ENCODE data around the gene MALAT1. TPM values are rescaled to one million over a fixed set of nuclear protein-coding genes. Genes with fewer than 3 reads are reported as not detected.

The MALAT1 gene
- total RNA-seq, 4 donors from 2014 or later: 1,739 to 13,677 (median 9,435) TPM

DNA sequence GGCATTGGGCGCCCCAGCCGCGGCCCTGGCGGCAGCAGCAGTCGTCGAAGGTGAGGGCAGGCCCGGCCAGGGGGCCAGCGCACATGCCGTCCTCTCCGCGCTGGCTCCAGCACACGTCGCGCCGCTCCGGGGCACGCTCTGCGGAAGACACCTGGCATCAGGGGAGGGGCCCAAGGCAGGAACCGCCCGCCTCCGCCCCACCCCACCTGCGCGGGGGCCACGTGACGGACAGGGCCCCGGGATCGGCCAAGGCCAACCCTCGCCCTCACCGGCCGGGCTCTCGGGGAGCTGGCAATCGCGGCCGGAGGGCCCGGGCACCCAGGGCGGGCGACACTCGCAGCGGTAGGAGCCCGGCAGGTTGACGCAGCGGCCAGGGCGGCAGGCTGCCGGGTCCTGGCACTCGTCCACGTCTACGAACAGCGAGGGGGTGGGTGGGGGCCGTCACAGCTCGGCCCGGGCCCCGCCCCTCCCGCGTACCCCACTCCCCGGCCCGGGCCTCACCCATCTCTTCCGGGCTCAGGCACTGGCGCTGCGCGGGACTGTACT lies 41.0 kb downstream of the MALAT1 start:
- 0 to 13% methylated on average over 4 to 27 of the region's 60 CpGs for WGBS, 2 donors
- Histone ChIP-seq H3K4me3 (peak overlapping the region; percentile 40 to 82 (median 56)), H3K36me3 (peaks cover 13 to 61% (median 23%) of the 10 kb centered on the region in 3 donors), H3K9me3 (no peaks in the 10 kb centered on the region), H3K4me1 (peaks cover 21 to 41% (median 25%) of the 10 kb centered on the region in 3 donors), H3K27me3 (no peaks in the 10 kb centered on the region), H3K27ac (peak overlapping the region; percentile 92 to 98 (median 96))
- no peak for DNase-seq
- peak in 1 of 4 donors; percentile 56 for TF ChIP-seq POLR2A (IDR thresholded peaks at IDR 0.05)
- TF ChIP-seq, protein P1, sequence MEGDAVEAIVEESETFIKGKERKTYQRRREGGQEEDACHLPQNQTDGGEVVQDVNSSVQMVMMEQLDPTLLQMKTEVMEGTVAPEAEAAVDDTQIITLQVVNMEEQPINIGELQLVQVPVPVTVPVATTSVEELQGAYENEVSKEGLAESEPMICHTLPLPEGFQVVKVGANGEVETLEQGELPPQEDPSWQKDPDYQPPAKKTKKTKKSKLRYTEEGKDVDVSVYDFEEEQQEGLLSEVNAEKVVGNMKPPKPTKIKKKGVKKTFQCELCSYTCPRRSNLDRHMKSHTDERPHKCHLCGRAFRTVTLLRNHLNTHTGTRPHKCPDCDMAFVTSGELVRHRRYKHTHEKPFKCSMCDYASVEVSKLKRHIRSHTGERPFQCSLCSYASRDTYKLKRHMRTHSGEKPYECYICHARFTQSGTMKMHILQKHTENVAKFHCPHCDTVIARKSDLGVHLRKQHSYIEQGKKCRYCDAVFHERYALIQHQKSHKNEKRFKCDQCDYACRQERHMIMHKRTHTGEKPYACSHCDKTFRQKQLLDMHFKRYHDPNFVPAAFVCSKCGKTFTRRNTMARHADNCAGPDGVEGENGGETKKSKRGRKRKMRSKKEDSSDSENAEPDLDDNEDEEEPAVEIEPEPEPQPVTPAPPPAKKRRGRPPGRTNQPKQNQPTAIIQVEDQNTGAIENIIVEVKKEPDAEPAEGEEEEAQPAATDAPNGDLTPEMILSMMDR (IDR thresholded peaks at IDR 0.05): peak in 2 of 6 experiments; percentile 6 to 44
- intact Hi-C loops (cut with DNase I): loop anchor here (5.0 to 10.0 kb wide), 2 partner anchors 32 to 75 kb away; partner anchors contain the start of genes FAM89B, MAP3K11, PCNX3 and ZNRD2

DNA sequence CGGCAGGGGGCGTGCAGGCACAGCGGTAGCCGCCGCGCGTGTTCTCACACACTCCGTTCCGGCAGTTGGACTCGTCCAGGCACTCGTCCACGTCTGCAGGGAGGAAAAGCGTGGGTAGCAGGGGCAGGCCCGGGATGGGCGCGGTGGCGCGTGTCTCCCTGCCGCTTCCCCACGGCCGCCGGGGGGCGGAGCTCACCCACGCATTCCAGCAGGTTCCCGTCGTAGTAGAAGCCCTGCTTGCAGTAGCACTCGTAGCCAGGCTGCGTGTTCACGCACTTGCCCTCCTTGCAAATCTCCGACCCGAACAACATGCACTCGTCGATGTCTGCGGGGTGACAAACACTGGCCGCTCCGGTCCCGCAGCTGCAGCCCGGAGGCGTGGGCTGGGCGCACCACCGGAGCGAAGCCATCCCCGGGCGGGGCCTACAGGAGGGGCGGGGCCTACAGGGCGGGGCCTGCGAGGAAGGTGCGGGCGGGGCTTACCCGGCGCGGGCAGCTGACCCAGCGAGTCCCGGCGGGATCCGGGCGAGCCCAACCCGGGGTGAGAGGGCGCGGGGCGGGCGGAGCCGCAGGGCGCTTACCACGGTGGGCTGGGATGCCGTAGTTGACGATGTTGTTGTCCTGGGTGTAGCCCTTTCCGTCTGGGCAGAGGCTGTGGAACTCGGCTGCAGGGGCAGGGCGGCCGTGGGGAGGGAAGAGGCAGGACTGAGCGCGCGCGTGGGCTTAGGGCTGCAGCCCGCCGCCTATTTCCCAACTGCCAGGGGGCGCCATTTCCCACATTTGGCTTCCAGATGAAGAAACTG lies 41.6 kb downstream of the MALAT1 start:
- peak; percentile 73 for DNase-seq
- intact Hi-C loops (cut with DNase I): loop anchor here (10.0 kb wide), 1 partner anchor 74 kb away; the partner anchor contains the start of genes MAP3K11 and PCNX3
- 0 to 2% methylated on average over 3 to 9 of the region's 78 CpGs for WGBS, 2 donors

DNA sequence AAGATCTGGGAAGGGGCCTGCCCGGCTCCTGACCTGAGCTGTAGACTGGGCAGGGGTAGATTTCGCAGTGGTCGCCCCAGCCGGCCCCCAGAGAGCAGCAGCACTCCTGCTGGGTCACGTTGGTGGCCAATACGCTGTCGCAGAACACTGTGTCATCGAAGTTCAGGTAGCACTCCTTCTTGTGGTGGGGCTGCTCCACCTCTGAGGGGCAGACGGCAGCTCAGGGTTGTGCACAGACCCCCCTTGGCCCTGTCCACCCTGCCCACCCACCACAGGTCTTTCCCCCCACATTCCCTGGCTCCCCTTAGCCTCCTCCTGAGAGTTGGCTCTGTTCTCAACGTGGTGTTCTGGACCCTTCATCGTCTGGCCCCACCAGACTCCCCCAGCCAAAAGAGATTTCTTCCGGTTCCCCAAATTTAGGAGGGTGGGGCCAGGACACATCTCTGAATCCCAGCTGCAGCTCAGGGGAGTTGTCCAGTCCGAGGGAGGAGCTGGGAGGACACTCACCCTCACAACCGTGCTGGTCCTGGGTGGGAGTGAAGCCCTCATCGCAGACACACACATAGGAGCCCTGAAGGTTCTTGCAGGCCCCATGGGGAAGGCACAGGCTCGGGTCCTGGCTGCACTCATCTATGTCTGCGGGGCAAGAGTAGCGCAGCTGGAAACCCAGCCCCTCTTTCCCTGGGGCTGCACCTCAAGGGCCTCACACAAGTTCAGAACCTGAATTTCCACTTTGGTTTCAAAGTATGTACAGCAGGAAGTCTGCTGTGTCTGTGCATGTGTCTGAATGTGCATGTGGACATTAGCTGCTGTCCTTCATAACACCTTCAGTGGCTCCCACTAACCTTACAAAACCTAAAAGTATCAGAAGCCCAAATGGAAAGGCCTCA lies 42.5 kb downstream of the MALAT1 start:
- intact Hi-C loops (cut with DNase I): loop anchor here (10.0 kb wide), 1 partner anchor 73 kb away; the partner anchor contains the start of genes MAP3K11 and PCNX3
- H3K9me3 ChIP-seq: no peaks in the 10 kb centered on the region
- TF ChIP-seq, protein P1 (IDR thresholded peaks at IDR 0.05): no peak
- TF ChIP-seq POLR2A (IDR thresholded peaks at IDR 0.05): no peak
- H3K27ac ChIP-seq: peak overlapping the region; percentile 92 to 98 (median 96)
- no peaks in the 10 kb centered on the region for H3K27me3 ChIP-seq
- DNase-seq: no peak
- peak overlapping the region; percentile 40 to 82 (median 56) for H3K4me3 ChIP-seq
- WGBS, 2 donors: 20 to 52% methylated on average over 1 to 4 of the region's 18 CpGs
- H3K4me1 ChIP-seq: peaks cover 28 to 49% (median 31%) of the 10 kb centered on the region in 3 donors
- H3K36me3 ChIP-seq: peaks cover 13 to 46% (median 20%) of the 10 kb centered on the region in 3 donors

More for the DNA sequence above, 41.6 kb downstream of the MALAT1 start:
- TF ChIP-seq, protein P1 (IDR thresholded peaks at IDR 0.05): peak; percentile 82 to 95 (median 94)
- TF ChIP-seq POLR2A (IDR thresholded peaks at IDR 0.05): peak in 2 of 4 donors; percentile 7 to 41
- Histone ChIP-seq H3K27me3 (no peaks in the 10 kb centered on the region), H3K4me3 (peak overlapping the region; percentile 40 to 82 (median 56)), H3K9me3 (no peaks in the 10 kb centered on the region), H3K4me1 (peaks cover 21 to 41% (median 25%) of the 10 kb centered on the region in 3 donors), H3K36me3 (peaks cover 13 to 55% (median 23%) of the 10 kb centered on the region in 3 donors), H3K27ac (peak overlapping the region; percentile 92 to 98 (median 96))

DNA sequence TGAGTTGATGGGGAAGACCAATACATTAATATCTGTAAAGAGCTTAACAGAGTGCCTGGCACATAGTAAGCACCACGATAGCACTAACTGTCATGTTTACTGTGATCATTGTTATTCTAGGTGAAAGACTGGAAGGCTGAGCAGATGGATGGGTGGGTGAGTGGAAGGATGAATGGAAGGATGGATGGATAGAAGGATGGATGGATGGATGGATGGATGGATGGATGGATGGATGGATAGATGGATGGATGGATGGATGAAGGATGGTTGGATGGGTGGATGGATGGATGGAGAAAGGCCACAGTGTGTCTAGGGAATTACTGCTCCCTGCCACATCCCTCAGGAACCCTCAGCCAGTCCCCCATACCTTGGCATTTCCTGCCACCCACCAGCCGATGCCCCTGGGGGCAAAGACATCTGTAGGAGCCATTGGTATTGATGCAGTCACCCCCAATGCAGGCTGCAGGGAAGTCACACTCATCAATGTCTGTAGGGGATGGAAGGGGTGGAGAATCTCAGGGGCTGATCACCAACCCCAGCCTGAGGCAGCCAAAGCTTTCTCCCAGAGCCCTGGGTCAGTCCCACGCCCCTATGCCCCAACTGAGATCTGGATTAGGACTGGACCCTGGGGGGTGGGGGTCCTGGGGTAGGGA lies 44.0 kb downstream of the MALAT1 start:
- Histone ChIP-seq H3K4me1 (peaks cover 33 to 64% (median 38%) of the 10 kb centered on the region in 3 donors), H3K4me3 (no peak overlapping the region), H3K36me3 (peaks cover 7 to 38% (median 12%) of the 10 kb centered on the region in 3 donors), H3K9me3 (no peaks in the 10 kb centered on the region), H3K27ac (no peak overlapping the region), H3K27me3 (no peaks in the 10 kb centered on the region)
- intact Hi-C loops (cut with DNase I): loop anchor here (10.0 kb wide), 1 partner anchor 72 kb away; the partner anchor contains the start of genes MAP3K11 and PCNX3
- 84 to 92% methylated on average over 2 of the region's 3 CpGs for WGBS, 2 donors
- TF ChIP-seq POLR2A (IDR thresholded peaks at IDR 0.05): no peak
- TF ChIP-seq, protein P1 (IDR thresholded peaks at IDR 0.05): no peak
- DNase-seq: no peak

All from esophagus squamous epithelium (tissue), 5 donors.